H1 (cell line): ENCODE data around the gene CRY1. TPM values are rescaled to one million over a fixed set of nuclear protein-coding genes. Genes with fewer than 3 reads are reported as not detected.

Experiments
- NRF1 ChIP-seq: IDR thresholded peaks from 2 replicates; pipeline ENCODE4 v1.6.1; 2011; ENCODE audit warnings: mild to moderate bottlenecking, low read depth, low read length, improper control_type of control experiment
- POLR2AphosphoS5 ChIP-seq: IDR thresholded peaks from 2 replicates; pipeline ENCODE4 v1.6.1; 2011; ENCODE audit warnings: low read depth, low read length
- SIN3A ChIP-seq, 2 experiments: IDR thresholded peaks in 1 of 2; conservative IDR thresholded peaks in 1 of 2; 2 replicates each; pipeline ENCODE4 v1.6.1; 2011 to 2012; ENCODE audit warnings: low read length in 2 of 2, improper control_type of control experiment in 1 of 2, low read depth in 1 of 2, mild to moderate bottlenecking in 1 of 2
- SP1 ChIP-seq: IDR thresholded peaks from 2 replicates; pipeline ENCODE4 v1.6.1; 2011; ENCODE audit warnings: low read depth, low read length
- polyA plus RNA-seq, 7 experiments: library from polyadenylated mRNA; depleted of rRNA in 3 of 7; stranded (reverse) in 5 of 7; unstranded in 2 of 7; fragments of >200 nt in 5 of 7; fragments of 200-250 nt in 2 of 7; gene quantifications; 1 replicate in 5 of 7; 2 replicates in 1 of 7; 4 replicates in 1 of 7; pipeline versions ENCODE4 v1.2.1 to v1.2.3, GENCODE V29; 2011 to 2013; ENCODE audit warnings: missing spikeins in 2 of 7, mixed read lengths in 2 of 7
- total RNA-seq: library from RNA; stranded (reverse); fragmentation: NEBNext Ultra II Directional; extraction: Animal tissue kit (Norgen Biotek cat#: 25700); gene quantifications from 2 replicates; pipeline ENCODE4 v1.2.1, GENCODE V29; 2021
- TF ChIP-seq, protein P1 (sequence below): IDR thresholded peaks from 2 replicates; pipeline ENCODE4 v1.6.1; 2012; ENCODE audit warnings: low read length, inconsistent platforms

Gene CRY1
- total and polyA plus RNA-seq, 2 of the 8 experiments (the other 6 are each of a cell fraction or from before 2014, with no cell fraction given) = 13.6 to 25.1 TPM

DNA sequence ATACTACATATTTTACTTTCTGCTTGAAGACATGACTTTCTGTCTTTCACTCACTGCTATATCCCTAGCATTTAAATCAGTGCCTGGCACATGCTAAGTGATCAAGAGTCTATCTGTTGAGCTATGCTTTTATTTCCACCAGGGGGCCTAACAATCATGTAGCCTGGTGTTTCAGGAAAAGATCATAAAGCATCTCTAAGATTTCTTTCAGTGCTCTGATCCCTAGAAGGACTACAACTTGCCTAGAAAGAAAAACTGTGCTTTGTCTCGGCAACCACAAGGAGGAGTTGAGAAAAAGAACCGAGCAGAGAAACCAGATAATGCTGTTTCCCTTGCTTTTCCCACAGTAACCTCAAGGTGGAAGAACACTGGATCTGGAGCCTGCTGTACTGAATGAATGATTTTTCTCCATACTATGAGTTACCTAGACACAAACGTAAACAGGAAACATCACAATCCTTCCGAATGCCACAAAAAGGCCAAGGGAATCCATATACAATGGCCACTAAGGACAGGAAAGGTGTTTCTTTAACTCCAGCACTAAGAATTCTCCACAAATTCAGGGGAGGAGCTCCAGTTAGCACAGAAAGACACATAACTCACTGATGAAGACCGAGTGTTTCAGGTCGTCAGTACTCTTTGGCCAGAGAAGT is 1.2 kb downstream of the CRY1 start (continued):
- TF ChIP-seq SIN3A (conservative IDR thresholded peaks at IDR 0.05 in 1 of 2, IDR thresholded peaks at IDR 0.05 in 1 of 2; ENCODE audit: low read depth in 1 of 2, low read length in 2 of 2) = peak in 1 of 2 experiments; percentile 47; a peak in 1 of 4 replicates
- TF ChIP-seq POLR2AphosphoS5 = no peak
- no peak for TF ChIP-seq NRF1
- TF ChIP-seq, protein P1, sequence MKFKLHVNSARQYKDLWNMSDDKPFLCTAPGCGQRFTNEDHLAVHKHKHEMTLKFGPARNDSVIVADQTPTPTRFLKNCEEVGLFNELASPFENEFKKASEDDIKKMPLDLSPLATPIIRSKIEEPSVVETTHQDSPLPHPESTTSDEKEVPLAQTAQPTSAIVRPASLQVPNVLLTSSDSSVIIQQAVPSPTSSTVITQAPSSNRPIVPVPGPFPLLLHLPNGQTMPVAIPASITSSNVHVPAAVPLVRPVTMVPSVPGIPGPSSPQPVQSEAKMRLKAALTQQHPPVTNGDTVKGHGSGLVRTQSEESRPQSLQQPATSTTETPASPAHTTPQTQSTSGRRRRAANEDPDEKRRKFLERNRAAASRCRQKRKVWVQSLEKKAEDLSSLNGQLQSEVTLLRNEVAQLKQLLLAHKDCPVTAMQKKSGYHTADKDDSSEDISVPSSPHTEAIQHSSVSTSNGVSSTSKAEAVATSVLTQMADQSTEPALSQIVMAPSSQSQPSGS = no peak
- peak; percentile 30; the same call in 1 of the 2 replicates for TF ChIP-seq SP1
- TF ChIP-seq, all 59 proteins: peak for 5
